IPS-18a (cell line): ENCODE measurements around the gene CYTH4.

Source experiments
- H3K27ac ChIP-seq: one replicate; pipeline ENCODE4 v1.5.1; 2013; ENCODE audit warnings: low read length
- H3K27me3 ChIP-seq: one replicate; pipeline ENCODE4 v1.6.1; 2013; ENCODE audit warnings: mild to moderate bottlenecking, low read length; ENCODE audit not compliant: control insufficient read depth, insufficient read depth
- H3K36me3 ChIP-seq: one replicate; pipeline ENCODE4 v1.6.1; 2013; ENCODE audit warnings: low read depth, low read length; ENCODE audit not compliant: control insufficient read depth
- H3K4me1 ChIP-seq: one replicate; pipeline ENCODE4 v1.6.1; 2013; ENCODE audit warnings: low read depth, low read length; ENCODE audit not compliant: control insufficient read depth
- H3K4me3 ChIP-seq: one replicate; pipeline ENCODE4 v1.5.1; 2013; ENCODE audit warnings: low read length
- H3K9ac ChIP-seq: one replicate; pipeline ENCODE4 v1.6.1; 2013; ENCODE audit warnings: mild to moderate bottlenecking, low read length, moderate library complexity
- H3K9me3 ChIP-seq: one replicate; pipeline ENCODE4 v1.6.1; 2013; ENCODE audit warnings: low read depth, low read length; ENCODE audit not compliant: control insufficient read depth

Gene CYTH4

GRCh38 chr22:37275622-37276021 lies 6.7 kb upstream of the CYTH4 start:
- H3K9ac ChIP-seq = no peak overlapping the region
- no peaks in the 10 kb centered on the region for H3K9me3 ChIP-seq
- no peaks in the 10 kb centered on the region for H3K36me3 ChIP-seq
- H3K4me1 ChIP-seq = no peaks in the 10 kb centered on the region
- no peaks in the 10 kb centered on the region for H3K27me3 ChIP-seq
- H3K4me3 ChIP-seq = no peak overlapping the region
- H3K27ac ChIP-seq = no peak overlapping the region

GRCh38 chr22:37276776-37277175 lies 5.5 kb upstream of the CYTH4 start:
- no peaks in the 10 kb centered on the region for H3K9me3 ChIP-seq
- no peak overlapping the region for H3K9ac ChIP-seq
- H3K4me3 ChIP-seq = no peak overlapping the region
- no peak overlapping the region for H3K27ac ChIP-seq
- no peaks in the 10 kb centered on the region for H3K4me1 ChIP-seq
- no peaks in the 10 kb centered on the region for H3K27me3 ChIP-seq
- H3K36me3 ChIP-seq = no peaks in the 10 kb centered on the region

- no peak overlapping the region for H3K27ac ChIP-seq
- no peaks in the 10 kb centered on the region for H3K27me3 ChIP-seq
- no peaks in the 10 kb centered on the region for H3K4me1 ChIP-seq
- H3K36me3 ChIP-seq = no peaks in the 10 kb centered on the region
- H3K4me3 ChIP-seq = no peak overlapping the region
- H3K9ac ChIP-seq = no peak overlapping the region
- H3K9me3 ChIP-seq = no peaks in the 10 kb centered on the region
These were observed 4.9 kb upstream of the CYTH4 start for GRCh38 chr22:37277384-37277783.

GRCh38 chr22:37278261-37278660 lies 4.0 kb upstream of the CYTH4 start:
- Histone ChIP-seq H3K9ac (no peak overlapping the region), H3K36me3 (no peaks in the 10 kb centered on the region), H3K4me1 (no peaks in the 10 kb centered on the region), H3K4me3 (no peak overlapping the region), H3K9me3 (no peaks in the 10 kb centered on the region), H3K27me3 (no peaks in the 10 kb centered on the region), H3K27ac (no peak overlapping the region)

- no peaks in the 10 kb centered on the region for H3K36me3 ChIP-seq
- H3K9ac ChIP-seq = no peak overlapping the region
- no peak overlapping the region for H3K27ac ChIP-seq
- no peaks in the 10 kb centered on the region for H3K9me3 ChIP-seq
- peaks cover 8% of the 10 kb centered on the region for H3K4me1 ChIP-seq
- H3K4me3 ChIP-seq = no peak overlapping the region
- H3K27me3 ChIP-seq = no peaks in the 10 kb centered on the region
These were observed 2.8 kb upstream of the CYTH4 start for GRCh38 chr22:37279331-37280181.

- no peaks in the 10 kb centered on the region for H3K36me3 ChIP-seq
- H3K9ac ChIP-seq = no peak overlapping the region
- no peaks in the 10 kb centered on the region for H3K27me3 ChIP-seq
- peaks cover 8% of the 10 kb centered on the region for H3K4me1 ChIP-seq
- H3K9me3 ChIP-seq = no peaks in the 10 kb centered on the region
- no peak overlapping the region for H3K4me3 ChIP-seq
- H3K27ac ChIP-seq = no peak overlapping the region
These were observed 1.6 kb upstream of the CYTH4 start for GRCh38 chr22:37280718-37281117.

GRCh38 chr22:37281195-37281594 lies 1.1 kb upstream of the CYTH4 start:
- no peak overlapping the region for H3K9ac ChIP-seq
- no peak overlapping the region for H3K4me3 ChIP-seq
- H3K36me3 ChIP-seq = no peaks in the 10 kb centered on the region
- no peak overlapping the region for H3K27ac ChIP-seq
- H3K27me3 ChIP-seq = no peaks in the 10 kb centered on the region
- no peaks in the 10 kb centered on the region for H3K9me3 ChIP-seq
- peaks cover 8% of the 10 kb centered on the region for H3K4me1 ChIP-seq

- no peak overlapping the region for H3K4me3 ChIP-seq
- H3K27me3 ChIP-seq = no peaks in the 10 kb centered on the region
- peaks cover 8% of the 10 kb centered on the region for H3K4me1 ChIP-seq
- no peaks in the 10 kb centered on the region for H3K9me3 ChIP-seq
- no peak overlapping the region for H3K27ac ChIP-seq
- H3K36me3 ChIP-seq = no peaks in the 10 kb centered on the region
- H3K9ac ChIP-seq = no peak overlapping the region
These were observed 493 bp upstream of the CYTH4 start for GRCh38 chr22:37281646-37282384.

- H3K9ac ChIP-seq = no peak overlapping the region
- H3K9me3 ChIP-seq = no peaks in the 10 kb centered on the region
- H3K36me3 ChIP-seq = no peaks in the 10 kb centered on the region
- H3K27ac ChIP-seq = no peak overlapping the region
- H3K4me1 ChIP-seq = peaks cover 8% of the 10 kb centered on the region
- no peak overlapping the region for H3K4me3 ChIP-seq
- no peaks in the 10 kb centered on the region for H3K27me3 ChIP-seq
These were observed 1.2 kb downstream of the CYTH4 start for GRCh38 chr22:37283393-37283937.

GRCh38 chr22:37284126-37284804 lies 2.0 kb downstream of the CYTH4 start:
- H3K9me3 ChIP-seq = no peaks in the 10 kb centered on the region
- H3K27ac ChIP-seq = no peak overlapping the region
- H3K4me3 ChIP-seq = no peak overlapping the region
- H3K36me3 ChIP-seq = no peaks in the 10 kb centered on the region
- H3K4me1 ChIP-seq = peaks cover 8% of the 10 kb centered on the region
- H3K9ac ChIP-seq = no peak overlapping the region
- H3K27me3 ChIP-seq = no peaks in the 10 kb centered on the region

GRCh38 chr22:37284805-37285355 lies 2.6 kb downstream of the CYTH4 start:
- Histone ChIP-seq H3K36me3 (no peaks in the 10 kb centered on the region), H3K27me3 (no peaks in the 10 kb centered on the region), H3K4me1 (peaks cover 8% of the 10 kb centered on the region), H3K9me3 (no peaks in the 10 kb centered on the region), H3K27ac (no peak overlapping the region), H3K9ac (no peak overlapping the region), H3K4me3 (no peak overlapping the region)
